HG02759 (cell line): Measurements from ENCODE around the gene ZNF683.
A peak's percentile ranks its signal among the peaks of the same experiment; 100 is the strongest.
"Not testable (repeated sequence)": the region's sequence is repeated elsewhere in the genome, so short reads cannot be mapped to it uniquely, and the experiment has no call there.

Experiments used
- ATAC-seq: cut with Tn5 transposase; IDR thresholded peaks from one replicate; pipeline ENCODE4 v1.9.1; 2021; ENCODE audit warnings: mild to moderate bottlenecking, moderate library complexity; ENCODE audit not compliant: unreplicated experiment

Gene ZNF683

DNA sequence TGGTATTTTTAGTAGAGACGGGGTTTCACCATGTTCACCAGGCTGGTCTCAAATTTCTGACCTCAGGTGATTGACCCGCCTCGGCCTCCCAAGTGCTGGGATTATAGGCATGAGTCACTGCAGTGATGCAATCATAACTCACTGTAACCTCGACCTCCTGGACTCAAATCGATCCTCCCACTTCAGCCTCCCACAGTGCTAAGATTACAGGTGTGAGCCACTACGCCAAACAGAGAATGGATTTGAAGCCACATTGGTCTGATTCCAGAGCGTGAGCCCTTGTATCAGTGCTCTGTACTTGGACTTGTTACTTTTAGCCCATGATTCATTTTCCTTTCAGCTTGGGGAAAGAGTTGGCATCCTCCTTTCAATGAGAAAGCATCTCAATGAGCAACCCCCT is 14.9 kb upstream of the ZNF683 start:
- ATAC-seq, result no peak

DNA sequence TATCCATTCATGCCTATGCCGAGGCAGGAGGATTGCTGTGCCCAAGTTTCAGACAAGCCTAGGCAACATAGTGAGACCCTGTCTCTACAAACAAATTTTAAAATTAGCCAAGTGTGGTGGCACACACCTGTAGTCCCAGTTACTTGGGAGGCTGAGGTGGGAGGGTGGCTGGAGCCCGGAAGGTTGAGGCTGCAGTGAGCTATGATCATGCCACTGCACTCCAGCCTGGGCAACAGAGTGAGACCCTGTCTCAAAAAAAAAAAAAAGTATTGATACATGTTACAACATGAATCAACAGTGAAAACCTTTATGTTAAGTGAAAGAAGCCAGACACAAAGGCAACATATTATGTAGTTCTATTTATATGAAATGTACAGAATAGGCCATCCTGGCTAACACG is 12.5 kb upstream of the ZNF683 start:
- not testable (repeated sequence) for ATAC-seq

DNA sequence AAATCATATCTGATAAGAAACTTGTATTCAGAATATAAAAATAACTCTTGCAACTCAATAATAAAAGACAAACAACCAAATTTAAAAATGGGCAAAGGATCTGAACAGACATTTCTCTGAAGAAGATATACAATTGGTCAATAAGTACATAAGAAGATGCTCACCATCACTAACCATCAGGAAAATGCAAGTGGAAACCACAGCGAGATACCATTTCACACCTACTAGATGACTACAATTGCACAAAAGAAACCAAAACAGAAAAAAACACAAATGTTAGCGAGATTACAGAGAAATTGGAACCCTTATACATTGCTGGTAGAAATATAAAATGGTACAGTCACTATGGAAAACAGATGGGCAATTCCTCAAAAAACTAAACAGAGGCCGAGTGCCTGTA is 11.5 kb upstream of the ZNF683 start:
- ATAC-seq, result no peak

DNA sequence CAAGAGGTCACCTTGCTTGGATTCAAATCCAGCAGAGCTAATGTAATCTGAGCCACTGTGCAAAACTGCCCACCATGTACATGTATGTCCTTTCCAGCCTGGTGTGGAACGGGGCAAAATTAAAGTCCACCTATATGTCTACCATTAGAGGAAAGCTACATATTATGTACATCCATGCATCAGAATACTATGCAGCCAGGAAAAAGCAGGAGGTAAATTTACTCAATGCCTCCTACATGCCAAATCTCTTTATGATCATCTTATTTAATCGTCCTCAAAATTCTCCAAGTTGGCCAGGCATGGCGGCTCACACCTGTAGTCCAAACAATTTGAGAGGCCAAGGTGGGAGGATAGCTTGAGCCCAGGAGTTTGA is 6.3 kb upstream of the ZNF683 start:
- ATAC-seq, result no peak

DNA sequence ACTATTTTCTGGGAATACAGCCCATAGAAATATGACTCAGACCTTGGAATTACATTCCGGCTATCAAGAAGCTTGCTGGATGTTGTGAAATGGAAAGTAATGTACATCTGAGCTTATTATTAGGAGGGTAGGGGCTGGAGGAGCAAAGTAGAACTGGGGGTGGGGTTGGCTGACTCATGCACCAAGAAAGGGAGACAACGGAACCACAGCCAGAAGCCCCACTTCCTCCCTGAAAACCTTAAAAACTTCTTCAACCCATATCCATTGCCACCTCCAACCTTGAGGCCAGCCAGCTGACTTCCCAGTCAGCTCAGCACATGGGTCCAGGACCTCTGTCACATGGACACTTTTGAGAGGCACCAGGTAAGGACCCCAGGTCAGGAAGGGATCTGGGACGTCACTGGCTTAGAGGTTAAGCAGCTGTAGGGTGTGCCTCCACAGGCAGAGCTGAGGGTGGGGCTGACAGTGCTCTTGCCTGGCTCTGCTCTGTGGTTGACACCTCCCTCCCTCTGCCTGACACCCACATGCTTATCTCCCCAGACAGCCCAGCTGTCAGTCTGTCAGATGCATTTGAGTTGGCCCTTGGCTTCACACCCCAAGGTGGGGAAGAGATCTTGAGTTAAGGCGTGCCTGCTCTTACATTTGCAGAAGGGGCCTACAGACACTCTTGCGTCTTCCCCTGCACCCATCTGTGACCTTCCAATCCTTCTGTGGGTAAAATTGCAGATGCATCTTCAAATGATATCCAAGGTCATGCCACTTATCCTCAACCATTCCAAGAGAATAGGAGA is 5.7 kb upstream of the ZNF683 start:
- ATAC-seq, result peak; percentile 74

DNA sequence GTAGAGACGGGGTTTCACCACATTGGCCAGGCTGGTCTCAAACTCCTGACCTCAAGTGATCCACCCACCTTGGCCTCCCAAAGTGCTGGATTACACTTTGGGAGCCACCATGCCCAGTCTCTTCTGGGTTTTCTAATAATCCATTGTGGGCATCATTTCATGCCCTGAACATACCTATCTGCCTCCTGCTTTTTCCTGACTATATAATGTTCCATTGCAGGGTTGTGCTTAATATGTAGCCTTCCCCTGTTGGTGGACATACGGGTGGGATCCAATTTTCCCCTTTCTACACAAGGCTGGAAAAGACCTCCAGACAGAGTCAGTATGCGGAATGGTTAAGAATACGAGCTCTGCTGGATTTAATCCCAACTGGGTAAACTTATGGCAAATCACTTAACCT is 3.5 kb upstream of the ZNF683 start:
- ATAC-seq, result no peak

DNA sequence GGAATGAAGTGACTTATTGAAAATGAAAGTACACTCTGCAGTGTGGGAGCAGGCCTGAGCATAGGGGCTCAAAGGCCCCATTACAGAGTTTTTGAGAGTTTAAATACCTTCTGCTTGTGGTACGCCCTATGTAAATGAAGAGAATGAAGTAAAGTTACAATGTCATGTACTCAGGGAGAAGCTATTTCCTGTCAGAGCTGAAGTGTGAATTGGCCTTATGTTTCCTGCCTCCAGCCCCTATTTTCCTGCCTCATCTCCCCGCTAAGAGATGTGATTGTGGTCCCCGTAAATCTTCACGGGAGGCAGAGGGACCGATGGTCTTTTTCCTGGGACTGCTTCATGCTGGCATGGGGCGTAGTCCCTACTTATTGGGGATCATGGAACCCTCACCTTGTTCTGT is 2.5 kb upstream of the ZNF683 start:
- ATAC-seq, result no peak

DNA sequence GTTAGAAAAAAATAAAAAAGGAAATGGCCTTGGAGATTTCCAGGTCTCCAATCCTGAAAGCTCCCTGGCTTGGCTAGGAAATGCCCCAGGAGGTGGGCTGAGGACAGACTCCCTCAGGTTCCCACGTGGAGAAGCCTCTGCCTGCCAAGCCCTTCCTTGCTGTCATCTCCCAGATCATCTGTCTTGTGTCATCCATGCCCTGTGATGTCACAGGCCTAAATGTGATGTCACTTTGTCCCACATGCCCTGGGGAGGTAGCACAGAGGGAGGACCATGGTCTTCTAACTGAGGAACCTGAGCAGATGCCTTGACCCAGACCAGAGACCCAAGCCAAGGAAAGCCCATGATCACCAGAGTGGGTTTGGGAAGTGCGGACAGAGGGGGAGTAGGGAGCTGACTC is 1.8 kb upstream of the ZNF683 start:
- ATAC-seq, result not testable (repeated sequence)

DNA sequence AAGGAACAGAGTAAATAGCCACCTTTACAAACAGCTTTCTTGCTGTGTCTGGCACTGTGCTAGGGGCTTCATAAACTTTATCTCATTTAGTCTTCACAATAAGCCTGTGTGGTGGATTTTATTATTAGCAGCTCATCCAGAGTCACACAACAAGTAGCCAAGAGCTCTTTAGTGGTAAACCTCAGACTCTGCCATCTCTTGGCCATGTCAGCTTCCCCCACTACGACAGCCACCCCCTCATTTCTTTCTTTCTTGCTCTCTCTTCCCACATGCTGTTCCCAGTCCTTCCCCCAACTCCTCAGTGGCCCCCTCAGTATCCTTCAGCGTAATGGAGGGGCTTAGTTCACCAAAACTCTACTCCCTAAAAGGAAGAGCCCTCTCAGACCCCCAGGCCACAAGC is 1.2 kb upstream of the ZNF683 start:
- no peak for ATAC-seq

DNA sequence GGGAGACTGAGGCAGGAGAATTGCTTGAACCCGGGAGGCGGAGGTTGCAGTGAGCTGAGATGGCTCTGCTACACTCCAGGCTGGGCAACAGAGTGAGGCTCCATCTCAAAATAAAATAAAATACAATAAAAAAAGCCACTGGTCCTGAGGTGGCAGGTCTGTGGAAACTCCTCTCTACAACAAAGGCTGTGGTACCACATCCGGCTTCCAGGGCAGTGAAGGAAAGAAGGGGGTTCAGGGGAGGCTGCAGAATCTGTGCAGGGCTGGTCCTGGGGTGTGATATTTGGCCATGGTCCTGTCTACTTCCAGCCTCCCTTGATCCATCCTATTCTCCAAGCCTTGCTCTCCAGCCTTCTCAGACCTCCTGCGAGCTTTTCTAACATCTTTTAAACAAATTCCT is 731 bp upstream of the ZNF683 start:
- no peak for ATAC-seq

DNA sequence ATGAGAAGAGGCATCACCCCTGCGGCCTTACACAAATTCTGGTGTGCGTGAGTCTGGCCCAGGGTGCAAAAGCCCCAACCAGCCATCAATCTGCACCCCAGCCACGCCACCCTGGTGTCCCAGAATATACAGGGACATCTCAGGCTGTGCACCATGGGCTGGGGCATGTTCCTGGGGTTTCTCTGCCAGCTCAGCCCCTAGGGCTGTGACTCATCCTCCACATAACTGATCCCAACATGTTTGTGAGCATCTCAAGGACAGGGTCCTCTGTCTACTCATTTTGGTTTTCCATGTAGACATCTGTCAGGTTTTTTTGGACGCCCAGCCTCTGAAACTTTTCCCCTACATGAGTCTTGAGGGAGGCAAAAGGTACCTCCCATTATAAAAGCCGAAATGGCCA is 511 bp downstream of the ZNF683 start:
- ATAC-seq, result no peak

DNA sequence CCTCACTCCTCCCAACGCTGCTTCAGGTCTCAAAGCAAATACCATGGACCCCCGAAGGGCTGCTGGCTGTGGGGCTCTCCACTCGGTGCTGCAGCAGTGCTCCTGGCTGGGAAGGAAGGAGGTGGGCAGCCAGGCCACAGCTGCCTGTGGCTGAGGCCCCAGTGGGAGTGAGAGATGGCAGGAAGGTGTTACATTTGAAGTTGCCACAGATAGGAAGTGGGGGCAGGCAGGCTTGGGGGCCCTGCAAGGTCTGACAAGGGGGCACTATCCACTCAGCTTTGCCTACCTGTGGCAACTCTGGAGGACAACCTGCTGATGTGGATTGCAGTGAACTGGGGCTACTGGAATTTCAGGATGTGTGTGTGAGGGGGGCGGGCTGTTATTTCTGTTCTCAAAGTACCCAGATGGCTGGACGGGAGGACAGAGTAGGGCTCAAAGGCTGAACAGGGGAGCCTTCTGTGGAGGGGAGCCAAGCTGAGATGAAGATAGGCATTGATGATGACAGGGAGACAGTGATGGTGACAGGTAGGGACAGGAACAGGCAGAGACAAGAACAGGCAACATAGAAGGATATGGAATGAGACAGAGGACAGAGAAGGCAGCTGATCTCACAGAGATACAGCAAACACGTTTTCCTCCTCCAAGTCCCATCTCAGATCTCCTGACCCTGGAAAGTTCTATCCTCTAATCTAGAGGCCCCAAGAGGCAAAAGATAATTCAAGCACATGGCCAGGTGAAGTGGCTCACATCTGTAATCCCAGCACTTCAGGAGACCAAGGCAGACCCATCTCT is 1.8 kb downstream of the ZNF683 start:
- no peak for ATAC-seq

DNA sequence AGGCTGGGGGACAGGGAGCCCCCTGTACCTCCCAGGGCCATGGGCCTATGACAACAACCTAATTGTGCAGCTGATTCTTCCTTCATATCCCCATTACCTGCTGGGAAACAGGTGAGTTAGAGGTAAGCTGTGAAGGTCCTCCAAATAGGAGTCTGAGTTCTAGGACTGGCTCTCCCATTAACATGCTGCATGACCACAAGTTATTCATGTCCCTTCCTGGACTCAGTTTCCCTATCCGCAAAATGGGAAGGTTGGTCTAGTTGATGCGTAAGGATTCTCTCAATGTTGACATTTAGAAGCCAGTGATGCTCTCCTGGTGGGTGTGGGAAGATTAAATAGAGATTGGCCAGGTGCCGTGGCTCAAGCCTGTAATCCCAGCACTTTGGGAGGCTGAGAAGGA is 4.1 kb downstream of the ZNF683 start:
- no peak for ATAC-seq

DNA sequence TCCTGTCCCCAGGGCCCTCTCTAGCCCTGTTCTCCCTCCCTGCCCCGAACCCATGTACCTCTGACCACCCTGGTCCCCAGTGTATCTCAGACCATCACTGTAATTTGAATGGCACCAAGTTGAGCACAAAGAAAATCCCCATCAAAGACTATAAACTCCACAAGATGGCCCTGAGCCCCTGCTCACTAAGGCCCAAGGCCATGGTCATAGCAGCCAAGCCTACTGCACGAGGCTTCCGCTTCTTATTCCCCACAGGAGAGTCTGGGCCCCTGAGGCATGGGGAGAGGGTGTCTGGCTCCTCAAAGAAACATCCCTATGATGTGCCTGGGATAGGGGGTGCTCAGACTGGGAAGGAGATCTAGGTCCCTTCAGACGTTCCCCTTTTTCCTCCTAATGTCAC is 4.5 kb downstream of the ZNF683 start:
- ATAC-seq, result no peak

DNA sequence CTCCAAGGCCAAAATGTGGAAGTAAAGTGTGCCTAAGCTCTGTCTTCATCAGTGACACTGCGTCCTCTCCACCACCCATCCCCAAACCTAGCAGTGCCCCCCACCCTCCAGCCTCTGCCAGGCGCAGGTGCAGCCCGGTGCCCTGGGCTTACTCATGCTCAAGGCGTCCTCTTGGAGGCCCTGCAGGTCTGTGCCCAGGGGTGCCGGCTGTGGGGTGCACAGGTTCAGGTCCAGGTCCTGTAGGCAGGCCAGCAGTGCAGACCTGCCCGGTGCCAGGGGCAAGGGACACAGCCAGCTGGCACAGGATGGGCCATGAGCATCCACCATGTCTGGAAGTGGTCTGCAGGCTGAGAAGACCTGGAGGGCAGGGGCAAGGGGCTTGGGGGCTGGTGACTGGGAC is 5.1 kb downstream of the ZNF683 start:
- no peak for ATAC-seq

DNA sequence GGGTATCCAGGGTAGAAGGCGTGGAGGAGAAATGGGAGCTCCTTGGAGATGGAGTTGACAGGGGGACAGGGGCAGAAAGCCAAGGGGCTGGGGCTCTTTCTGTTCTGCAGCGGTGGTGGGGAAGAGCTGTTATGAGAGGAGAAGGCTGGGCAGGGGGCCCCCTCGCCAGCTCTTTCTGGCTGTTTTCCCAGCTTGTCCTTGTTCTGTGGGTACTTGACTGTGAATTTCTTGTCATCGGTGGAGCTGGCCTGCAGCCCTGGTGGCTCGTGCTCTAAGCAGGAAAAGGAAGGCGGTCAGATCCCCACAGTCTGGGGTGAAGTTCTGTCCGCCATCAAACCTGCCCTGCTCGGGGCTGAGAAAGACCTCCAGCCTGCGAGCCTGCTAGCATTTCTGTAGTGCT is 7.6 kb downstream of the ZNF683 start:
- no peak for ATAC-seq

DNA sequence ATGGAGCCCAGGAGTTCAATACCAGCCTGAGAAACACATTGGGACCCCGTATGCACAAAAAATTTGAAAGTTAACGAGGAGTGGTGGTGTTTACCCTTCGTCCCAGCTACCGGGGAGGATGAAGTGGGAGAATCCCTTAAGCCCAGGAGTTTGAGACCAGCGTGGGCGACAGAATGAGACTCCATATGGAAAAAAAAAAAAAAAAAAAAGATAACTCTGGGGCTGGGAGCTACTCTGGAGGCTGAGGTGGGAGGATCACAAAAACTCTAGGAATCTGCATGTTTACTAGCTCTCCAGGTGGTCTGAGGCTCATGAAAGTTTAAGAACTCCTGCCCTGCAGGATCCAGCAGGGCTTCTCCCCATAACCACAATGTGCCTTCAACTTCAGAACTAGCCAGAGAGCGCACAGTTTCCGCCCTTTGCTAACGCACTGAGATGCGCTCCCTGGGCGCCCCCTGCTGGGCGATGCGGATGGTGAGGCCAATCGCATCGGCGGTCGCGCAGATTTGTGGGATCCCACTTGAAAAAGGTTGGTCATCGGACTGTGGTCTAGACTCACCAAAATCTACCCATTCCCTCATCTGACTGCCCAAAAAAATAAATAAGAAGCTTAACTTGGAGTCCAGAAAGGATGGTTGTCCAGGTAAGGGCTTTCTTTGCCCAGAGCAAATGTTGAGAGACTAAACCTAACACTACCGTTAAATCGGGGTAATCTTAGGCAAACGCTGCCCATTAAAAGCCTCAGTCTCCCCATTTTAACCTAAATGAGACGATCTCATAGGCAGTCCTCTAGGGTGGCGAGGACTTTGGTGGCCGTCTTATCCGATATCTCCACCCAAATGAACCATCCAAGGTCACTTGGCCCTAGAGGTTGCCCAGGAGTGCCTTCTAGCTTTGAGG is 8.8 kb downstream of the ZNF683 start:
- ATAC-seq, result no peak

DNA sequence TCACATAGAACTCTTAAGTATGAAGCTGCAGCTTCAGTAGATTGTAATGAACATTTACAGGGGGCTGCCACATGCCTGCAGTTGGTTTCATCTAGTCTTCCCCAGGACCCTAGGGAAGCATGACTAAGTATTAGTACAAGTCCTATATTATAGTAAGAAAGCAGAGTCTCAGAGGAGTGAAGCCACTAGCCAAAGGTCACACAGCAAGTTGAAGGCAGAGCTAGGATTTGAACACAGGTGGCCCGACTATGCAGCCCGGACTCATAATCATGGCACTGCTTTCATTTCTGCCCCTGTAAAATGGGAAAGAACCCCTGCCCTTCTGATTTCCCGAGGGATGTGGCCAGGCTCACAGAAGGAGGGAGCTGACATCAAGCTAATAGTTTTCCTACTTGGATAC is 10.2 kb downstream of the ZNF683 start:
- no peak for ATAC-seq

DNA sequence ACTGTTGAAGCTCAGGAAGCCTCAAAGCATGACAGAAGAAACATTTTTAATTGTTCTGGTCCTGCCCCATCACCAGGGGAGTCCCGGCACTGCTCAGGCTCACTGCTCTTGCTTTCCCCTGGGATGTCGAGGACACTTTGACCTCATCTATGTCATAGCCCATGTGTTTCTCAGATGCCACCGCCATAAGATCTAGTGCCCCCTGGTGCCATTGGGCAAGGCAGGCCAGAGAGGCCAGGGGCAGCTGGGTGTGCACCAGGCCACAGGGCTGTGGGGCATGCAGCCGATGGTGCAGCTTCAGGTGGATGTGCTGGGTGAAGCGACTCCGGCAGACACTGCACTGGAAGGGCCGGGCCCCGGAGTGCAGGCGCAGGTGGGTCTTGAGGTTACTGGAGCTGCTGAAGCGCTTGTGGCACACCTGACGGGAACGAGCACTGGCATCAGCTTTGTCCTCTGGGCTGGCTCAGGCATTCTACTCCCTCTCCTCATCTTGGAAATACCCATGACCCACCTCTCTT is 10.9 kb downstream of the ZNF683 start:
- ATAC-seq, result no peak

DNA sequence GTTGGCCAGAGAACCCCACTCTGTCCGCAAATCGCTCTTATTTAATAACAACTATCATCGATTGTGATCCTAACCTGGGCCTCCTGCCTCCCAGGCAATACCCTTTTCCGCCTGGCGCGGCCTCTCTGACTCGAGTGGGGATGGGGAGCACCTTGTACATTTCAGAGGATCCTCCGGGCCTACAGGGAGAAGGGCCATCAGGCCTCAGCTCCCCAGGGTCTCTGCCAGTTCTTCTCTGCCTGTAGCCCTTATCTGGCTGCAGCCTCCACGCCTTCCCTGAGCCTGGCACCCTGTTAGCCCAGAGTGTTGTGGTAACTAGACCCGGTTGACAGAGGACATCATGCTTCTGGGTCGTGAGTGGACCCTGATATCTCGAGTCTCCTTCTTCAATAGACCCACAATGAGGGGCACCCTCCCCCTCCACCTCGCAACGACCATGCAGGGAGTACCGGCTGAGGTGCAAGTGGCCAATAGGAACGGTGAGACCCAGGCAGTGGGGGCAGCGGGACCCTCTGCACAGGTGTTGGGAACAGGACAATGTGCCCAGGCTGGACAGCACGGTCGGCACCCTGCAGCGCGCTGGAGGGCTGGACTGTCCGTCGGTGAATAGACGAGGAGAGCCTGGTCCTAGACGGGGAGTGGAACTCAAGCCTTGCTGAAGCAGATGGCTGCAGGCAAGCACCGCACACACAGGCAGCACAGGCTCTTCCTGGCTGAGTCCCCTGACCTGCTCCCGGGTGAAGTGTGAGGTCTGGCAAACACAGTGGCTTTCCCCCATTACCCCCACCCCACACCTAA is 11.5 kb downstream of the ZNF683 start:
- no peak for ATAC-seq
